NCI-H748 (cell line): Measurements from ENCODE around the gene TTC34.

ENCODE experiments used
- DNase-seq: peaks from one replicate; lab custom pipeline; 2025; ENCODE audit not compliant: unreplicated experiment; lab: John Stamatoyannopoulos, UW

Gene TTC34

DNA sequence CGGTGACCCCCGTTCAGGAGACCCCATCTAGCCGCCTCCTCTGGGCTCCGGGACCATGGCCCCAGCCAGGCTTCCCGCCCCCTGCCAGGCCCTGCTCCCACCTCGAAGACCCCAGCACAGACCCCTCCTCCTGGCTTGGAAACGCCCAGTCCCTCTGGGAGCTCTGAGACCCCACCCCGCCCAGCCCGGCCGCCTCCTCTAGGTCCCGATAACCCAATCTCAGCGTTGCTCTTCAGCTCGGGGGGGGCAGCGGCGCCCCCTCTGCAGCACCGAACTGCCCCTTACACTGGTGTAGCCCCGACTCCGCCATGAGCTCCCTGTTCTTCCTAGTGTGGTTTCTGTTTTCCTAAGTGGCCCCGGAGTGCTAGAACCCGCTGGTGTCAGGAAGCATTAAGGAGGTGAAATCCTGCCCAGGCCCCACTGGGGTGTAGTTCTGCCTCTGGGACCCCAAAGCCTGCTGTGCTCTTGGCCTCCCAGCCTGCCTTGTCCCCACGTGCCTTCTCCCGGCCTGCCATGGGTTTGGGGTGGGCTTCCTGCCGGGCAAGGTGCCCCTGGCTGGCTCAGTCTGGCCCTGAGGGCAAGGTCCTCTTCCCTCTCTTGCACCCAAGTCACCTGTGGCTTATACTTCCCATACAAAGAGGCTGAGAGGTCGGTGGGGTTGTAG lies 157.9 kb downstream of the TTC34 start:
- DNase-seq: no peak

DNA sequence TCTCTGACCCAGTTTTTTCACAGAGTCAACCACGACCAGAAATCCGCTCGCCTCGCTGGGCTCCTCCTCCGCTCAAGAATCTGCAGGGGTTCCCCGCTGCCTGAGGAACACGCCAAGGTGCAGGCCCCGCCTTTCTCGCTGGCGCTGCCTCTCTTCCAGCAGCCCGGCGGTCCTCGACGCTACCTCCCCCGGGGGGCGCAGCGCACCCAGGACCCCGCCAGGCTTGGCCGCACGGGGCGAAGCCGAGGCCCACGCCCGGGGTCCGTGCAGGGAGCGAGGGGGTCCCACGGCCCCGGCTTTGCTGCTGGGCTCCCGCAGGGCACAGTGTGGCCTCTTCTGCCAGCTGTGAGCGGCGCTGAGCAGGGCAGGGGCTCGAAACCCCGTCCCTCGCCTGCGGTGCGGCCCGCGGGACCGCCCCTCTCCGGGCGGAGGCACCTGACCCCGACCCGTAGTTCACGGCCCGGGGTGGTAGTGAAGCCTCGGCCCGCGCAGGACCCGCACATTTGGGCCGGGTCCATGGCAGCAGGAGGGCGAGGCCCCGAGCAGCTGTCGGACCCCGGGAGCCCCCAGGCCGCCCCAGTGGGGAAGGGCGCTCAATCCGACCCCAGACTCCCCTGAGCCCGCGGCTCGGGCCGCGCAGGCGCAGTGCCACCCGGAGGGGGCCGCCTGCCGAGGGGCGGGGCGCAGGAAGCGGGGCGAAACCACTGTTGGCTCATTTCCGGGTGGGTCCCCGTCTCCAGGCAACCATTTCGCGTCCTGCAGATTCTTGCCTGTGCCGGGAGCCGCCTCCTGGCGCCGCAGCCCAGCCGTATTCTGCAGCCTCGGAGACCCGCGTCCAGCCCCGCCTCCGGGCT lies 158.7 kb downstream of the TTC34 start:
- peak; percentile 88 for DNase-seq

DNA sequence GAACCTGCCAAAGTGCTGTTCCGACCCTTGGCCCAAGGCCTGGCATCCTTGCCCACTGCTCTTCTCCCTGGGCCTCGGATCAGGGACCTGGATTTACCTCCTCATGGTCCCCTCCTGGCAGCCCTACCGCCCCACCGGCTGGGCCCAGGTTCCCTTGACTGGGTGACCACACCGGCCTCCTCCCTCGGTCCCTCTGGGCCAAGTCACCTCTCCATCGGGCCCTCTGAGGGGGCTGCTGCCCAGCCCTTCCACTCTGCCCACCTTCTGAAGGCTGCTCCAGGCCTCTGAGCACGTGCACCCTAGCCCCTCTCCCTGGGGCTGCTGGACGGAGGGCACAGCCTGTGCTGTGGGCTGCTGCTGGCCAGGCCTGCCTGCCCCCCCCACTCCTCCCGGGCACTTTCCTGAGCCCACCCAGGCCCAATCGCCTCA lies 159.3 kb downstream of the TTC34 start:
- DNase-seq: no peak

DNA sequence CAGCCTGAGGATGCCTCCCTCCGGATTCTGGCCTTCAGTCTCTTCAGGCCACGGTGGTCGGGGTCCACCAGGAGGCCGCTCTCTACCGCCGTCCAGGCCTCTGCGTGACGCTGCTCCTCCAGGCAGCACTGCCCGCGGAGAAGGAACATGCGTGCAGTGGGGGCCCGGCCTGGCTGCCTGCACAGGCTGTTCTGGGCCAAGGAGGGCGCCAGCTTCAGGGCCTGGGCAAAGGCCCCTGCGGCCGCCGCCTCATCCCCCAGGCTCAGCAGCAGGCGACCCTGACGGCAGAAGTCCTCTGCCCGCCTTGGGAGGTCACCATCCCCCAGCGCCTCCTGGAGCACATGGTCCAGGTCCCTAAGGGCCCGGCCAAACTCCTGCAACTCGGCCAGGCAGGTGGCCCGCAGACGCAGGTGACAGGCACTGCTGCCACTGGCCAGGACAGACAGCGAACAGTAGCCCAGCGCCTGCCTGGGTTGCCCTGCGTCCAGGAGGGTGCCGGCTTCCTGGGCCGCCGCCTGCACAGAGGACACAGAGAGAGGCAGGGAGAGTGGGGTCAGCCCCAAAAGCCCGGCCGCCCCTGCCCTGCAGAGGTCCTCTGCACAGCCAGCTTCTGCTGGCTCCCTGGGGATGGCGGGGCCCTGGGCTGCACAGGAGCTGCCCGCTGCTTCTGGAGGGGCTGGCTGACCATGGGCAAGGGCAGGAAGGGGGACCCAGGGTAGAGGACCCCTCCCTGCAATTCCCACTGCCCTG lies 159.9 kb downstream of the TTC34 start:
- DNase-seq: no peak

DNA sequence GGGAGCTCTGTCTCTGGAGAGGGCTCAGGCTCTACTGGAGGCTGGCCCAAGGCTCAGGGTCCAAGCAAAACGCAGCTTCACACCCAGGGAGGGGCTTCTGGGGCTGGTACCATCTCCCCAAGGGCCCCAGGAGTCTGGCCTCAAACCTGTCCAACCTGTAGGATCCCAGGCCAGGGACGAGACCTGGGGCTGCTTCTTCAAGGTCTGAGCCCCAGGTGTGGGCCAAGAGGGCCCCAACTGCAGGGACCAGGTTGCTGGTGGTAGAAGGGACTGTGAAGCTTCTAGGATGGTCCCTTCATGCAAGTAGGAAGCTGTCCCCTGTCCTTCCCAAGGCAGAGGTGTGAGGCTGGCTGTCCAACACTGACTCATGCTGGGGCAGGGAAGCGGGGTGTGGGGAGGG lies 160.9 kb downstream of the TTC34 start:
- DNase-seq: no peak

DNA sequence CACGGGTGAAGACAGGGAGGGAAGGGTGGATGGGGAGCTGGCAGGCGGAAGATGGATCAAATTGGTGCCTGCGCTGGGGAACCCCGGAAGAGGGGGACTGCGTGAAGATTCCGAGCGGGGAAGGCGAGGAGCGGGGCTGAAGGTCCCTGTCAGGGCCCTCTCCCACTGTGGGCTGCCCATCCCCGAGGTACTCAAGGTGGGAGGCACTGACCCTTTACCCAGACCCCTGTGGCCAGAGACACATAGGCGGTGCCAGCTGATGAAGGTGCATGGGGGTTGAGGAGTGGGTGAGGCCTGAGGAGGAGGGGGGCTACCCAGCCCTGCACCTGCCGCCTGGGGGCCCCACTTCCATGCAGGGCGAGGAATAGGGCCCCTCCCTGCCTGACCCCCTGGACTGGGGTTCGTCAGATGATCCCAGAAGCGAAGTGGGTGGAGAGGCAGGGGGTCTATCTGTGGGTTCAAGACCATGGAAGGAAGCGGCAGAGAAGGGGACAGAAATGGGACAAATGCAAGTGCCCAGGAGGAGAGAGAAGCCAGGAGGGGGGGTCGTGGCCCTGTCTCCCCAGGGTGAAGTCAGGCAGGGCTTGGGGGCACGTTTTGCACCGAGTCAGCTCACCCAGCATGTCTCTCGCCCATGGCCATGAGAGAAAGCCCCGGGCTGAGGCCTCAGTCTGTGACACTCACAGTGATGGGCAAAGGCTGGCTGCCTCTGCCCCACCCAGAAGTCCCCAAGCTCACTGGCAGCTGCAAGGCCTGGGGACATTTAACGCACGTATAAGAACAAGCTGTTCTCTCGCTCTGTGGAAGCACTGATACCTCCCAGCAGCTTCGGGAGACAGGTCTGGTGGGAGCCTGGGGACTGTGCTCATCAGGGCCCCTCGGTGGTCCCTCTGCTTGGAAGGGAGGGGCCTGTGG lies 161.6 kb downstream of the TTC34 start:
- DNase-seq: no peak

DNA sequence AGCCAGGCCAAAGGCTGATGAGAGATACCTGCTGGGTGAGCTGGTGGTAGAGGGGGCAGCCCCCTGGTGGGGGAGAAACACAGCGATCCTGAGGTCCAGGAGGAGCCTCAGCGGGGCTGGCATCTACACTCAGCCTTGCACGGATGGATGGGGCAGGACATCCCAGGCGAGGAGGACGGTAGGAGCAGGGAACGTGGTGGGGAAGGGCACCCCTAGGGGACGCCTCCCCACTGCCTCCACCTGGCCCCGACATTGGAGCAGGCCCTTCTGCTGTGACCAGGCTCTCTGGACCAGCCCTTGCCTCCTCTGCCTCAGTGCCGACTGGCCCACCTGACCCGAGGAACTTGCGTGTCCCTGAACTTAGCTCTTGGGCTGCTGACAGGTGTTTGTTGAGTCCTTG lies 162.3 kb downstream of the TTC34 start:
- DNase-seq: no peak

DNA sequence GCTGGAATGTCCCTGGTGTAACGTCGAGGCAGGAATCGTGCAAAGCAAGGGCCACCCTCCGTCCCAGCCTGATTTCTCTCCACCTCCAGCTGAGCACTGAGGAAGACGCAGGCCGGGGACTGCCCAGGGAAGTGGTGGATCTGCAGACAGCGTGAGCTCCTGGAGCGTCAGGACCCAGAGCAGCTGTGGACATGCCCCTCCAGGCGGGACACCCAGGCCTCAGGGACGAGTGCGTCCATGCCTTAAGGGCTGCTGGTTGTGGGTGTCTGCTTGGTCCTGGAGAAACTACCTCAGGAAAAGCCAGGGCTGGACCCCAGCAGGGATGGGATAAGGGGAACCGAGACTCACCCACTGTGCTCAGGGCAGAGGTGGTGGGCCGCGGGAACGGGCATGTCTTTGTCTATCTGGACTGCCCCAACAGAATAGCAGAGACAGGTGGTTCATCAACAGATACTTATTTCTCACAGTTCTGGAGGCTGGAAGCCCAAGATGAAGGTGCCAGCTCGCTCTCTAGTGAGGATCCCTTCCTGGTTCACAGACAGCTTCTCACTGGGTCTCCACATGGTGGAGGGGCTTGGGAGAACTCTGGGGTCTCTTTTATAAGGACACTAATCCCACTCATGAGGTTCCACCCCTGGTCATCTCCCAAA lies 162.9 kb downstream of the TTC34 start:
- no peak for DNase-seq

DNA sequence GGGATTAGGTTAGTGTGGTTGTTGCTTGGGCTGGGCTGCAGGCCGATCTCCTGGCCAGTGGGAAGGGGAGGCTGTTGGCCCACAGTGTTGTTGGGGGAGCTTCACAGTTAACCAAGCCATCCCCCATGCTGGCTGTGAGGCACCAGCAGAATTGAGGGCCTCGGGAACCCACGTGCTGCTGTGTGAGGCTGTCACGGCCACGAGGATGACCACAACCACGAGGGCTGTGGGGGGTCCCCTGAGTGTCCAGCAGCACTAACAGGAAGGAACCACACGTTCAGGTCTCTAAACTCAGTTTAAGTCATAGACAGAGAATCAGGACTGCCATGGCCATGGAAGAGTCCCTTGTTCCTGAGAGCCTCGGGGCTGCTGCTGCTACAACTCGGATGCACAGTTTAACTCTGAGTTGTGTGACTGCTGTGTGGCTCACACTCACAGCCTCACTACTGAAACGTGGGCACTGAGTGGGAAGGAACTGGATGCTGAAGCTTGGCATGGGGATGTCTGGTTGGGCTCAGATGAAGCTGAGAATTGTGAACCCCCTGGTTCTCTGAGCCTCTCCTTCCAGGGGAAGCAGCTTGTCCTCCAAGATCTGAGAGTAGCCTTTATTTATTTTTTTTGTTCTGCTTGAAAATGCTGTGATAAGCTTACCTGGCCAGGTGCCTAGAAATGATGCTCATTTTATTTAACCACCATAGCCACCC lies 163.9 kb downstream of the TTC34 start:
- no peak for DNase-seq

DNA sequence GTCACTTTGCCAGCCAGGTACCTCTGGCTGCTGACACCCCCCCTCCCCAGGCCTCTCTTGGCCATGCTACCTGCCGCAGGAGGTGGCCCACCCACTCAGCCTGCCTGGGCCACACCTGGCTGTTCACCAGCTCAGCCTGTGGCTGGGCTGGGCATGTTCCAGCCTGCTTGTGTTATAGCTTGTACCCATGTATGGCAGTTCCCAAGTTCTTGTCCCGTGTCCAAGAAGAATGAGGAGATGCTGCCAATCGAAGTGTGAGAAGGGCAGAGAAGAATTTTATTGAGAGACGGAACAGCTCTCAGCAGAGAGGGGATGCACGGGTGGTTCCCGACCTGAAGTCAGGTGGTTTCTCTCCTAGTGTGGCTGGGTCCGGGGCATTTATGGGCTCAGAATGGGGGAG lies 164.8 kb downstream of the TTC34 start:
- no peak for DNase-seq

DNA sequence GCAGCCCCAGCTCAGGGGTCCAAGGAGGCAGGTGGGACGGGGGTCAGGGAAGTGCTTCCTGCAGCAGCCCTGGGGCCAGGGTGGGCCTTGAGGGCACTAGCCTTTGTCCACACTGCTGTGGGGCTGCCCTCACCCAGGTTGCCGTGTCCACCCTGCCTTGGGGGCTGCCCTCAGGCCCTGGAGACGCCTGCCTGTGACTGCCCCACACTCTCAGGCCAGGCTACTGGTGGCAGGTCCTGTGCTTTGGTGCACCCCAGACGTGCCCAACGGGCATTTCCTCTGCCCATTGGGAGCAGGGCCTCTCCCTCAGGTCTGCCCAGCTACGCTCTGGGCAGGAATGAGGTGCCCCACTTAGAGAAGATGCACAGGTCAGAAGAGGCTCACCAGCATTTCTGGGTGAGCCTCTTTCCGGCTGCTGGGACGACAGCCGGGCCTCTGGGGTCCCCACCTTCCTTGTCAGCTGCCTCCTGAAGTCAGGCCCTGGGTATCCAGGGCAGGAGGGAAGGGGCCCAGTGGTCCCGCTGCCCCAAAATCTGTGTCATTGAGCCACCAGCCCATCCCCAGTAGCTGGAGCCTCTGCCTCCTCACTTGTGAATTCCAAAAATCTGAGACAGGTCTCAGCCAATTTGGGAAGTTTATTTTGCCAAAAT lies 166.0 kb downstream of the TTC34 start:
- no peak for DNase-seq

DNA sequence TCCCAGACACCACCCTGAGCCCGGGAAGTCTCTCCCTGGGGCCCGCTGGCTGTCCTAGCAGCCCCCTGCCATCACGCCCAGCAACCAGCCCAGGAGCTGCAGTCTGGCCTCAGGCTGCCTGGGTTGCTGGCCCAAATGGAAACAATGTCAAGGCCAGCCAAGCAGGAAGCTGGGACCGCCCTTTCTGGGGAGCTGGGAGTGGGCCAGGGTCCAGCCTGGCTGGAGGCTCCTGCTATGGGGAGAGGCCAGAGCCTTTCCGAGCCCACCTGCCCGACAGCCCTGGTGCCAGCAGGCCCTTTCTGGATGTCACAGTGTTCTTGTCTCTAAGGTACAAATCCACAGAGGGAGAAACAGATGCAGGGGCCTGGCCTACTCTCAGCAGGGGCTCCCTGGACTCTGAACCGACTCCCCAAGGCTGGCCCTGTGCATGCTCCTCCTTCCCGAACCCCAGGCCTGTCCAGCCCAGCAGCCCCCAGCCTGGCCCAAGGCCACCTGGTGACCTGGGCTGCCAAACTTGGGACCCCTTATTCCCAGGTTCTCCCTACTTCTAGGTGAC lies 167.5 kb downstream of the TTC34 start:
- no peak for DNase-seq

DNA sequence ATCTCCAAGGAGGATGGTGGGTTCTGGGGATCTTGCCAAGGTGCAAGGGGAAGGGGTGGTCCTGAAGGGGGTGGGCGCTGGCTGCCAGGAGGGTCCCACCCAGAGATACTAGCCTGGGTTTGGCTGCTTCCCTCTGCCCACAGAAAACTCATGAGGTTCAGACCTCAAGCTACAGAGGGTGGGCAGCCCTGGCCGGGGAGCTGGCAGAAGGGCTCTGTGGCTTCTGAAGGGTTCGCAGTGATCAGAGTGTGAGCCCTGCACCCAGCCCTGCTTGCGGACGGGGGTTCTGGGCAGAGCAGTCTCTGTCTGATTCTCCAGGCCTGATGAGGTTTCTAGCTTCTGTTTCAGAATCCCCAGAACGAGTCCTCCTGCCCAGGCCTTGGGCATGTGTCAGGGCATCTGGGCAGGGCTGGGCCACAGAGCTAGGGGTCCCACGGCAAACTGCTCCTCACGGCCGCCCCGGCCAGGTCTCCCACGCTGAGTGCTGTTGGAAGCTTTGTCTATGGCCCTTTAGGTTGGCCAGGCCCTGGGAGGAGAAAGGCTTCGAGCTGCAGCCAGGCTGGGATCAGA lies 168.0 kb downstream of the TTC34 start:
- DNase-seq: no peak

DNA sequence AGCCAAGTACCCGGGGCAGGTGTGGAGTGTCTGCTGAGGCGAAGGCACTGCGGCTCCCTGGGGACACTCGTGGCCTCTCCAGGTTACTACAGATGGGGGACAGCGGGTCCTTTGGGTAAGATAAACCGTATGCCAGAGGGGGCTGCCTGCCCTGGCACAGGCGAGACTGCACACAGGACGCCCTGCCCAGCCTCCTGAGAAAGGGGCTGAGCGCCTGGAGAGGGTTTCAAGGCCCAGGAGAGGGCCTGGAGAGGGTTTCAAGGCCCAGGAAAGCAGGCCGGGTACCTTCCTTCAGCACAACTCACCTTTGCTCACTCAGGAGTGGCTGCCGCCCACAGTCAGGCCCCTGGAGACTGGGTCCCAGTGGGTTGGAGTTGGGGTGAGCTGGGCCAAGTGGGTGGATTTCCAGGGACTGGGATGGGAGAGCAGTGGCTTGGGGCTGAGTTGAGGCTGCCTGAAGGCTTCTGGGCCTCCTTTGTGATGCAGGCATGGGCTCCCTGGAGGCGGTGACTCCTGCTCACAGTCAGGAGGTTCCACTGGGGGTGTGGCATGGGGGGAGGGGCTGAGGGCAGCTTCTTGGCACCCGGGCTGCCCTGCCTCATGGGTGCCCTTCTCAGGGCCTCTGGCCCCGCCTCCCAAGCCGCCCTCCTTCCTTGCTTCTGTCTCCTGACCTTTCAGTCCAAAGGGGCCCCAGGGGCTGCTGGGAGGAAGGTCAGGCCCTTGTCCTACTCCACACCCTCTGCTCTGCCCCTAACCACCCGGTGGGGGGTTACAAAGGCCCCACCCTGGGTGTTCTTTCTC lies 168.7 kb downstream of the TTC34 start, which contains the start of gene MMEL1:
MMEL1 (minus strand) TSS at position 456 of the 801 bp plus-strand sequence. CDS start 3,532 bp downstream, outside the sequence.
- DNase-seq: no peak

DNA sequence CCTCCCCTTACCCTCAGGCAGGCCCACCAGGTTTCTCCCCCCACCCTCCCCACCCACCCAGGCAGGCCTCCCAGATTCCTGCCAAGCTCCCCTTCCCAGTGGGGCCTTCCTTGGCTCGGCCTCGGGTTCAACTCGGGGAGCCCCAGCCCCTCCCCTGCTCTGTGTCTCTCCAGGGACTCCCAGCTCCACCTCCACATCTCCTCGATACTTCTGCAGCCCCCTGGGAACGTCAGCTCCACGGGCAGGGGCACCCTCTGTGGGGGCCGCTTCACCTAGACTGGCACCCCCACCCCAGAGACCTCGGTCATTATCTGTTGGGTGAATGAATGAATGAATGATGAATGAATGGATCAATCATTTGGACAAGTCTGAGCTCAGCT lies 169.5 kb downstream of the TTC34 start:
- no peak for DNase-seq

DNA sequence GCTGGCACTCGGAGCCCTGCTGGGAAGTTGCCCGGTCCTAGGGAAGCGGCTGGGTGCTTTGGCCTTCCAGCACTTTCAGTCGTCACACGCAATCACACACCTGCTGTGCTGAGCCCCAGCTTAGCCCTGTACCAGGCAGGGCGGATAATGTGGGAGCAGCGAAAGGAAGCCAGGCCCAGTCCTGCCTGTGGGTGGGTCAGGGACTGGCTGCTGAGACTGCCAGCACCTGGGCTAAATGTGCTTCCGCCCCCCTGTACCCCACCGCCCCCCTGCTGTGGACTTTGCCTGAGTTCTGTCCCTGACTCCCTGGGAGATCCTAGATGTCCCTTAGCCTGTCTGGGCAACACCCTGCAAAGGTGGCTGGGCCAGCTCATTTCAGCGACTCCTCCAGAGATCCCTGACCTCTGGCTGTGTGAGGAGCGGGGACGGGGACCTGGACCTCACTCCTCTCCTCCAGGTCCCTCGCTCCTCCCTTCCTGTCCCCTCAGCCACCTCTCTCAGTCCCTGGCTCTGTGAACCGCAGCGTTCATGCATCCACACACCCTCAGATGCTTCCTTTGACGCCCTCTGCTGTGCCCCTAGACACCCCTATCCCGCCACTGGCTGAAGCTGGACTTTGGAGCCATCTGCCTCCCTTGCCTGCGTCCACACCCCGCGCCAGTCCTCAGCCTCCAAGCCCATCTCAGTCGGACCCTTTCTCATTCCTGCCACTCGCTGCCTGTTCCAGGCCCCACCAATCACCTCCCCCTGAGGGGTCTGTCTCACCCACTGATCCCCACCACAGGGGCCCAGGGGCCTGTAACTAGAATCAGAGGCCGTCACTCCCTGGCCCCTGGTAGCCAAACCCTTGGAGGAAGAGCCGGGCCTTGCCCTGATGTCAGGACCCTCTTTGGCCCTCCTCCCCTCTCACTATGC lies 170.1 kb downstream of the TTC34 start:
- DNase-seq: no peak
